HEK293 (cell line): Measurements from ENCODE around the gene ZNF440.

Experiments used
- CTCF ChIA-PET: fragments of 350-600 bp; formaldehyde crosslinking; extraction: SDS; loops from one replicate; lab custom pipeline; 2021; ENCODE audit warnings: antibody characterized with exemption; lab: Yijun Ruan, JAX
- POLR2A ChIA-PET: fragments of 300-600 bp; formaldehyde crosslinking; extraction: SDS; loops from one replicate; lab custom pipeline; 2020; ENCODE audit warnings: antibody characterized with exemption, inconsistent platforms; lab: Yijun Ruan, JAX
- H3K27ac ChIP-seq: fragments of 200-500 bp; sonication (Bioruptor generic); 2 replicates; pipeline ENCODE4 v1.5.1; 2014; ENCODE audit warnings: low read depth, low read length, control low read depth, inconsistent platforms; ENCODE audit errors: extremely low read depth
- H3K36me3 ChIP-seq, 2 experiments: fragments of 200-500 bp in 1 of 2; sonication (Bioruptor generic) in 1 of 2; 1 replicate in 1 of 2; 2 replicates in 1 of 2; pipeline ENCODE4 v1.5.1; 2014 to 2017; ENCODE audit warnings: inconsistent platforms in 2 of 2, low read length in 2 of 2; ENCODE audit not compliant: control insufficient read depth in 2 of 2, insufficient read depth in 1 of 2
- H3K4me1 ChIP-seq: fragments of 200-500 bp; sonication (Bioruptor generic); 2 replicates; pipeline ENCODE4 v1.5.1; 2014; ENCODE audit warnings: mild to moderate bottlenecking, low read length, inconsistent platforms; ENCODE audit not compliant: control insufficient read depth, insufficient read depth
- H3K4me3 ChIP-seq: 2 replicates; pipeline ENCODE4 v1.5.1; 2011; ENCODE audit warnings: low read depth, mild to moderate bottlenecking, control low read depth, low read length, moderate library complexity
- H3K9me3 ChIP-seq: fragments of 200-500 bp; sonication (Bioruptor generic); 2 replicates; pipeline ENCODE4 v1.5.1; 2014; ENCODE audit warnings: low read depth, low read length, inconsistent platforms; ENCODE audit not compliant: control insufficient read depth, insufficient read depth
- AEBP2 ChIP-seq: fragments of 450-650 bp; formaldehyde crosslinking; IDR thresholded peaks from 2 replicates; pipeline ENCODE4 v1.5.1; 2016; ENCODE audit warnings: missing biosample characterization, missing genetic modification characterization, borderline replicate concordance
- ATF2 ChIP-seq: fragments of 450-650 bp; formaldehyde crosslinking; IDR thresholded peaks from 2 replicates; pipeline ENCODE4 v1.5.1; 2016; ENCODE audit warnings: missing biosample characterization, missing genetic modification characterization, low read depth
- KLF16 ChIP-seq: fragments of 450-650 bp; formaldehyde crosslinking; IDR thresholded peaks from 2 replicates; pipeline ENCODE4 v1.5.1; 2017; ENCODE audit warnings: missing biosample characterization, missing genetic modification characterization
- OSR2 ChIP-seq: fragments of 450-650 bp; formaldehyde crosslinking; IDR thresholded peaks from 2 replicates; pipeline ENCODE4 v1.5.1; 2016; ENCODE audit warnings: missing biosample characterization, missing genetic modification characterization
- OVOL3 ChIP-seq: fragments of 450-650 bp; formaldehyde crosslinking; IDR thresholded peaks from 2 replicates; pipeline ENCODE4 v1.5.1; 2016; ENCODE audit warnings: missing biosample characterization, missing genetic modification characterization
- TRIM28 ChIP-seq: IDR thresholded peaks from 2 replicates; pipeline ENCODE4 v1.6.1; 2011; ENCODE audit warnings: low read length, control low read depth, borderline replicate concordance
- ZBTB10 ChIP-seq: fragments of 450-650 bp; formaldehyde crosslinking; IDR thresholded peaks from 2 replicates; pipeline ENCODE4 v1.5.1; 2016; ENCODE audit warnings: missing biosample characterization, missing genetic modification characterization
- ZBTB11 ChIP-seq: fragments of 450-650 bp; formaldehyde crosslinking; conservative IDR thresholded peaks from 2 replicates; pipeline ENCODE4 v1.5.1; 2016; ENCODE audit warnings: low read depth, missing biosample characterization, missing genetic modification characterization
- ZBTB44 ChIP-seq: fragments of 450-650 bp; IDR thresholded peaks from 2 replicates; pipeline ENCODE4 v1.5.1; 2018; ENCODE audit warnings: missing biosample characterization, mild to moderate bottlenecking, missing genetic modification characterization
- ZBTB6 ChIP-seq: fragments of 450-650 bp; formaldehyde crosslinking; IDR thresholded peaks from 2 replicates; pipeline ENCODE4 v1.5.1; 2017; ENCODE audit warnings: missing biosample characterization, missing genetic modification characterization
- ZEB2 ChIP-seq: fragments of 450-650 bp; formaldehyde crosslinking; IDR thresholded peaks from 2 replicates; pipeline ENCODE4 v1.5.1; 2016; ENCODE audit warnings: missing biosample characterization, missing genetic modification characterization
- ZFP37 ChIP-seq: fragments of 450-650 bp; formaldehyde crosslinking; IDR thresholded peaks from 2 replicates; pipeline ENCODE4 v1.5.1; 2016; ENCODE audit warnings: missing biosample characterization, missing genetic modification characterization
- ZIC2 ChIP-seq: fragments of 450-650 bp; formaldehyde crosslinking; IDR thresholded peaks from 2 replicates; pipeline ENCODE4 v1.5.1; 2016; ENCODE audit warnings: missing biosample characterization, missing genetic modification characterization
- ZNF274 ChIP-seq, 2 experiments: fragments of 200-500 bp in 1 of 2; fragments of 450-650 bp in 1 of 2; sonication (Bioruptor generic) in 1 of 2; formaldehyde crosslinking in 1 of 2; IDR thresholded peaks; 2 replicates each; pipeline versions ENCODE4 v1.5.1 to v1.6.1; 2014 to 2016; ENCODE audit warnings: borderline replicate concordance in 1 of 2, inconsistent platforms in 1 of 2, low read length in 1 of 2, missing biosample characterization in 1 of 2, missing genetic modification characterization in 1 of 2
- ZNF280C ChIP-seq: fragments of 450-650 bp; formaldehyde crosslinking; IDR thresholded peaks from 2 replicates; pipeline ENCODE4 v1.5.1; 2016; ENCODE audit warnings: missing biosample characterization, missing genetic modification characterization
- ZNF350 ChIP-seq: fragments of 450-650 bp; formaldehyde crosslinking; IDR thresholded peaks from 2 replicates; pipeline ENCODE4 v1.5.0; 2017; ENCODE audit warnings: missing biosample characterization, mild to moderate bottlenecking, missing genetic modification characterization
- ZNF354C ChIP-seq: fragments of 450-650 bp; formaldehyde crosslinking; IDR thresholded peaks from 2 replicates; pipeline ENCODE4 v1.5.1; 2016; ENCODE audit warnings: missing biosample characterization, missing genetic modification characterization, low read depth, borderline replicate concordance
- ZNF391 ChIP-seq: fragments of 450-650 bp; formaldehyde crosslinking; IDR thresholded peaks from 2 replicates; pipeline ENCODE4 v1.5.1; 2016; ENCODE audit warnings: low read depth, missing biosample characterization, missing genetic modification characterization, borderline replicate concordance
- ZNF394 ChIP-seq: fragments of 450-650 bp; formaldehyde crosslinking; IDR thresholded peaks from 2 replicates; pipeline ENCODE4 v1.5.1; 2016; ENCODE audit warnings: missing biosample characterization, missing genetic modification characterization, mild to moderate bottlenecking, moderate library complexity, borderline replicate concordance
- ZNF423 ChIP-seq: fragments of 450-650 bp; formaldehyde crosslinking; IDR thresholded peaks from 2 replicates; pipeline ENCODE4 v1.5.1; 2016; ENCODE audit warnings: missing biosample characterization, missing genetic modification characterization
- ZNF626 ChIP-seq: fragments of 450-650 bp; sonication (Bioruptor Pico); formaldehyde crosslinking; IDR thresholded peaks from 2 replicates; pipeline ENCODE4 v1.5.1; 2018; ENCODE audit warnings: missing biosample characterization, missing genetic modification characterization, inconsistent platforms
- ZNF843 ChIP-seq: fragments of 450-650 bp; formaldehyde crosslinking; IDR thresholded peaks from 2 replicates; pipeline ENCODE4 v1.5.1; 2016; ENCODE audit warnings: missing biosample characterization, missing genetic modification characterization

ZNF440 gene

GRCh38 chr19:11856596-11857250, 42.6 kb downstream of the ZNF440 start (continued):
- TF ChIP-seq TRIM28 = no peak
- TF ChIP-seq OSR2 (tag by site-specific recombination) = no peak
- TF ChIP-seq ZIC2 (tag by site-specific recombination) = no peak
- no peak for TF ChIP-seq ZNF626
- TF ChIP-seq ZNF423 (tag by site-specific recombination) = no peak
- no peak for TF ChIP-seq ZNF354C
- no peak for TF ChIP-seq ZNF350
- TF ChIP-seq ZBTB44 (tag by site-specific recombination) = no peak
- TF ChIP-seq ZBTB10 = no peak
- TF ChIP-seq ZNF843 (tag by site-specific recombination) = no peak

GRCh38 chr19:11860721-11861120, 46.6 kb downstream of the ZNF440 start:
- no peak overlapping the region for H3K27ac ChIP-seq
- no peaks in the 10 kb centered on the region for H3K9me3 ChIP-seq
- ChIA-PET POLR2A (no interaction called here), CTCF (no interaction called here)
- no peaks in the 10 kb centered on the region for H3K4me1 ChIP-seq
- H3K36me3 ChIP-seq = no peaks in the 10 kb centered on the region
- H3K4me3 ChIP-seq = no peak overlapping the region
- no peak for TF ChIP-seq AEBP2
- TF ChIP-seq ATF2 (tag by site-specific recombination) = no peak
- TF ChIP-seq ZNF394 (tag by site-specific recombination) = no peak
- TF ChIP-seq ZNF274 (IDR thresholded peaks at IDR 0.05; ENCODE audit: low read length) = no peak
- no peak for TF ChIP-seq ZNF274 (tag by site-specific recombination; IDR thresholded peaks at IDR 0.05; ENCODE audit: borderline replicate concordance)
- no peak for TF ChIP-seq ZEB2 (tag by site-specific recombination)
- TF ChIP-seq ZBTB11 = no peak
- TF ChIP-seq OVOL3 (tag by site-specific recombination) = no peak
- TF ChIP-seq KLF16 (tag by site-specific recombination) = no peak
- no peak for TF ChIP-seq ZBTB6 (tag by site-specific recombination)
- no peak for TF ChIP-seq ZNF391 (tag by site-specific recombination)
- TF ChIP-seq ZFP37 (tag by site-specific recombination) = no peak
- no peak for TF ChIP-seq ZNF280C
